Stimulated activated CD4-positive, alpha-beta T cell treated with anti-CD3 and anti-CD28 coated beads, Interleukin-15, amount 100 ng/mL, for 48 hours (primary cell): ENCODE measurements around the gene TEKT1.

Experiments
- DNase-seq, 2 donors: peaks; one replicate each; pipeline ENCODE4 v3.0.0-alpha.2; 2020; ENCODE audit warnings: low read depth in 2 of 2

The TEKT1 gene

DNA sequence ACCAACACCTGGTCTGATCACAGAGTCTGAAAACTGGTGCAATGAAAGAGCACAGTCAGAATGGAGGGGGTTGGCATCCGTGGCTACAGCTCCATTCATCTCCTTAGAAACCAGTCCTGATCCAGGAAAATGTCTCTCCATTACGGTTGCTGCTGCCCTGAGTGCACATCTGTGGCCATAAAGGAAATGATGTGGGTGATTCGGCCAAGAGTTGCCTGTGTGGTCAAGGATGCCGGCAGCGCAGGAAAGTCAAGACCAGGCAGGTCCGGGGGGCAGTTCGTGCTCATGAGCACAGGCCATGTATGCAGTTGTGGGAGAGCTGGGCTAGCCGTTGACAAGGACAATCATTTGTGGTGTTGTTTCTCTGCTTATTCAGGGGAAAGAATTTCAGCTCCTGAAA is 69.8 kb downstream of the TEKT1 start:
- DNase-seq = no peak

DNA sequence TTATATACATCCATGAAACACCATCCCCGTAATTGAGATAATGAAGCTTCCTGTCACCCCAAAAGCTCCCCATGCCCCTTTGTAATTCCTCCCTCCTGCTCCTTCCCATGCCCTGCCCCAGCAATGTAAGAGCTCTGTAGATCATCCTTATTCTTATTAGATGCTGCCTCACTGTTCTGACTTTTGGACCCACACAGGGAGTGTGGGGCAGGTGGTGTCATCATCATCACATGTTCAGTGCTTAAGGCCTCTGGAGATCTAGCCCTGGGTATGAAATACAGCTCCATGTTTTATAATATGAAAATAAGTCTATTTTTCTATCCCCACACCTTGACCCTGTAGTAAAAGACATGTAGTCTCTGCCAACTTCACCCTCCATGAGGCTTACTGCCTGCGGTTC is 73.8 kb downstream of the TEKT1 start:
- DNase-seq = no peak

DNA sequence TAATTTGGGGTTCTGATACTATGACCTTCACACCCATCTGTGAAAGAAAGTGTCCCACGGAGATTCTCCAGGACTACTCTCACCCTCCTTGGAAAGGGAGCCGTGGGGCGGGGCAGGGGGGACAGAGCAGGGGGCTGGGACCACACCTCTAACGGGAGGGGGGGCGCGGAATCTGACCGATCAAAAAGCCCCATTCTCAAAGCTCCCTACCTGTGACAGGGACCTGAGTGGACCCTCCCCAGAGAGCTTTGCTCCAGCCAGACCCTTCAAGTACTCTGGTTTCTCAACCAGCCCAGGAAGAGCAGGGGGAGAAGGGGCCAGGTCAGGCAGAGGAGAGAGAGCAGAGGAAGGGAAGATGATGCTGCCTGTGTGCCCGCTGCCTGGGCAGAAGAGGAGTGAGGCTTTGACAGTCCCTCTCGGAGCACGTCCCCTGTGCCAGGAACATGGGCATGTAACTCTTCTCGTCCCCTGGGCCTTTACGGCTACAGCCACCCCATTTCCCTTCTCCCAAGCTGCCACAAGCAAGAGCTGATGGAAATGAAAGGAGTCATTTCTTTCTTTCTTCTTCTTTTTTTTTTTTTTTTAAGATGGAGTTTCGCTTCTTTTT is 75.0 kb downstream of the TEKT1 start:
- DNase-seq = no peak

DNA sequence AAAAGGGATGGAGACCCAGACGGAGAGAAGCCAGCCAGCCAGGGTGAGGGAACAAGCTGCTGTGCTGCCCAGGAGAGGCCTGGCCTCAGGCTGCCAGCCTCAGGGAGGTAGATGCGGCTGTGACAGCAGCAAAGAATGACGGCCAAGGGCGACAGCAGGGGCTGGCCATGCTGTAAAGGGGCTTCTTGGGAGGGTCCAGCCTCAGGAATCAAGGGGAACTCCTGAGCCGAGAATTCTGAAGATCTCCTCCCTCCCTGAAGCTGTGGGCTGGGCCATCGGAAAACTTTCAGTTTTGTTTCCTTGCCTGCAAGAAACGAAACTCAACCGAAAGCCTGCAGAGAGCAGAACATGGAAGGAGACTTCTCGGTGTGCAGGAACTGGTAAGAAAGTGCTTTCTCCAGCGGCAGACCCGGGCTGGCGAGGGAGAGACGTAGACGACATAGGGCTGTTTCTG is 75.8 kb downstream of the TEKT1 start, which contains the start of gene XAF1:
XAF1 (plus strand) TSS at position 316 of the 454 bp plus-strand sequence; CDS start at position 349, 33 bp downstream.
- DNase-seq = no peak

DNA sequence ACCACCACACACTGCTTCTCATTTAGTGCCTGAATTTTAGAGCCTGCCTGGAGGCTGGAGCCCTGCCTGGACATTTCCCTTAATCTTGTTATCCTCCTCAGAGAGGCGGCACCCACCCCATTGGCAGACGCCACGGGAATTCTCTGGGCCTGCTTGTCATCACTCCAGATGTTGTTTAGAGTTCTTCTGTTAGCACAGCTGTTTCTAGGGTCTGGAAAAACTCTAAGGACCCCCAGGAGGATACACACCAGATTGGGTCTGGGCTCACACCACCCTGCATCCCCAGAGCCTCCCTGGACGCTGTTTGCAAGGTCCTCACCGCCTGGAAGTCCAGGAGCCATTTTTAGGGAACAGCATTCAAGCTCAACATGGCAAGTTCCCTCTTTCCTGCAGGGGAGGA is 76.2 kb downstream of the TEKT1 start:
- DNase-seq = no peak

DNA sequence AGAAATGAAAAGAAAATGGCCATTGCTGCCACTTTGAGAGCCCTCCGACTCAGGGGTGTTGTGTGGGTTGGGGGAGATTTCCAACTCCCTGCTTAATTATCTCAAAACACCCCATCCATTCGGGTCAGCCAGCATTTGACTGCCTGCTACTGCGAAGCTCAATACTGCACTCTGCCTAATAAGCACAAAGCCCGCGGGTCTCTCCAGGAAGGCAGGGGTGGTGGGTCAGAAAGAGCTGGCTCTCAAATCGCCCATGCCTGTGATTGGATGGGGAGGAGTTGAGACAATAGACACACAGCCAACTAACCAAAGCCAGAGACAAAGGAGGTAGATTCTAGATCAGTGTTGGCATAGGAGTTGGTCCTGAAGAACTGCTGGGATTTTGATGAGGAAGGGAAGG is 78.0 kb downstream of the TEKT1 start:
- DNase-seq = no peak

DNA sequence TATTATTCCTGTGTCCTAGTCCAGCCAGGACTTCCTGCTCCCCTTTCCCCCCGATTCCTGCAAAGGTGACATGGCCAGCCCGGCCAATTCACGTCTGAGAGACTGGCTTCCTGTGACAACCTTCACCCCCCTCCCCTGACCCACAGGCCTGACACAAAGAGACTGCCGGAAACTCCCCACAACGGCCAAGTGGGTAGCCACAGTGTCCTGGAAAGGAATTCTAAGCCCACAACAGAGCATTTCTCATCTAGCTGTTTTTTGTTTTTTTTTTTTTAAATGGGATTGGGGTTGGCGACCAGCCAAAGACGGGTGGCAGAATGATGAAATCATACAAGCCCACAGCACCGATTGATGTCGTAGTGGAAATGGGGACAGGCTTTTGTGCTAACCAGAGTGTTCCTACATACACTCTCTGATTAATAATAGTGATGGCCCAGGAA is 78.5 kb downstream of the TEKT1 start:
- DNase-seq = no peak

DNA sequence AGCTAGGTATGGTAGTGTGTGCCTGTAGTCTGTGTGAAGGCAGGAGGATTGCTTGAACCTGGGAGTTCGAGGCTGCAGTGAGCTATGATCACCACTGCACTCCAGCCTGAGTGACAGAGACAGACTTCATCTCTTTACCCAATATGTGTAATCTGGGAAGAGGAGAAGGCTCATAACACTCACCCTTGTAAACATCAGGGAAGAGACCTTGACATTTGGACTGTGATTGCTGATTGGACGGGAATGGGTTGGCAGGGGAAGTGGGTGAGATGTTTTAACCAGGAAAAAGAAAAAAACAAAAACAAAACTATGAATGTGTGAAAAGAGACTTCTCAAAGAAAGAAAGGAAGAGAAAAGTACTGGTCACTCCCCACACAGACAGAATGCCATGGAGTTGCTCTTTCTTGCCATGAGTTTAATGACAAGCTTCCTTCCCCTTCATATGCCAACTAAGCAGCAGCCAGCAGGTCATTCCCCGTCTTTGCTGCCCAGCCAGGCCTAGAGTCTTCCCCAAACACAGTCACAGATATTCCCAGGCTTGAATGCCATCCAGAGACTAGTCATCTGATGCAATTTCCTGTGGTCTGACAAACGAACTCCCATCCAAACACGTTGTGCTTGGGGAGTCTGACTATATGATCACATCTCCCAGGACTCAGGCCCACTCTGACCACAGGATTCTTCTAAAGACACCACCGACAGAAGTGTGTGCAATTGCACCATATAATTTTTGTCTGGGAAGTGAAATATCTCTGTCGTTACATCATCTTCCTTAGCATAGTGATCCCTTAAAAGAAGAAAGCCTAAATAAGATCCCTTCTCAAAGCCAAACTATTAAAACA is 79.2 kb downstream of the TEKT1 start:
- DNase-seq = no peak

DNA sequence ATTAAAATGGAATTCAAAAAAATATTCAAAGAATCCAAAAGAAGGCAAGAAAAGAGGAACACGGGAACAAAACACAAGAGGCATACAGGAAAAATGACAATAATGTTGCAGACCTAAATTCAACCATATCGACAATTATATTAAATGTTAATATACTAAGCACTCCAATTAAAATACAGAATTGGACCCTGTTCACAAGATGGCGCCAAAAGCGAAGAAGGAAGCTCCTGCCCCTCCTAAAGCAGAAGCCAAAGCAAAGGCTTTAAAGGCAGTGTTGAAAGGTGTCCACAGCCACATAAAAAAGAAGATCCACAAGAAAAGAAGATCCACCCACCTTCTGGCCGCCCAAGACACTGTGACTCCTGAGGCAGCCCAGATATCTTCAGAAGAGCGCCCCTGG is 82.0 kb downstream of the TEKT1 start:
- no peak for DNase-seq

DNA sequence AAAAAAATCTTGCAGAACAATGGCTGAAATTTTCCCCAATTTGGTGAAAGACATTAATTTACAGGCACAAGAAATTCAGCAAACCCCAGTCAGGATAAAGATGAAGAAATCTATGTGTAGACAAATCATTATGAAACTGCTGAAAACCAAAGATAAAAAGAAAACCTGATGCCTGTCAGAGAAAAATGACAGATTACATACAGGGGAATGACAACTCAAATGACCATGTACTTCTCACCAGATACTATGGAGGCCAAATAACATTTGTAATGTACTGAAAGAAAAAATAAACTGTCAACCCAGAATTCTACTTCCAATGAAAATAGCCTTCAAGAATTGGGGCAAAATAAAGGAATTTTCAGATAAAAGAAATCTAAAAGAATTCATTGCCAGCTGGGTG is 82.9 kb downstream of the TEKT1 start:
- DNase-seq = no peak
